Ecto neural progenitor cell (in vitro differentiated cells): ENCODE measurements around the gene MLN.

Experiments used
- DNase-seq: peaks from one replicate; pipeline ENCODE4 v3.0.0-alpha.2; 2018; ENCODE audit warnings: low spot score

The MLN gene

GRCh38 chr6:33752646-33753015 lies 51.2 kb downstream of the MLN start:
- no peak for DNase-seq

- no peak for DNase-seq
Measured at GRCh38 chr6:33751771-33752645, 51.8 kb downstream of the MLN start.

GRCh38 chr6:33750244-33750991 lies 53.4 kb downstream of the MLN start:
- no peak for DNase-seq

GRCh38 chr6:33749401-33749800 lies 54.4 kb downstream of the MLN start:
- DNase-seq, result no peak

- no peak for DNase-seq
Measured at GRCh38 chr6:33748841-33749240, 55.0 kb downstream of the MLN start.

GRCh38 chr6:33747823-33748222 lies 56.0 kb downstream of the MLN start:
- DNase-seq, result no peak

- DNase-seq, result peak; percentile 70
Measured at GRCh38 chr6:33746651-33747100, 57.1 kb downstream of the MLN start, which contains the start of gene IP6K3. Gene IP6K3 (minus strand): TSS chr6:33746905. CDS start chr6:33735476, 11,429 bp downstream.

GRCh38 chr6:33746036-33746600 lies 57.7 kb downstream of the MLN start:
- DNase-seq, result no peak

- DNase-seq, result no peak
Measured at GRCh38 chr6:33745548-33745947, 58.3 kb downstream of the MLN start.

- DNase-seq, result no peak
Measured at GRCh38 chr6:33744895-33745546, 58.8 kb downstream of the MLN start.
